ENCODE results near the gene PAMR1. TPM values are rescaled to one million over a fixed set of nuclear protein-coding genes. Genes with fewer than 3 reads are reported as not detected.
A peak's percentile ranks its signal among the peaks of the same experiment; 100 is the strongest.
"Not testable (repeated sequence)": the region's sequence is repeated elsewhere in the genome, so short reads cannot be mapped to it uniquely, and the experiment has no call there.

Gene PAMR1
- total and polyA plus RNA-seq, 5 experiments from 2014 or later, result not detected

GRCh38 chr11:35536470-35536869, 11.1 kb upstream of the PAMR1 start:
- POLR2A ChIA-PET, result no interaction called here
- H3K4me3 Mint-ChIP-seq, result no peak overlapping the region
- no peaks in the 10 kb centered on the region for H3K4me1 Mint-ChIP-seq
- no peak for DNase-seq
- no peaks in the 10 kb centered on the region for H3K36me3 Mint-ChIP-seq
- H3K9me3 Mint-ChIP-seq, result no peaks in the 10 kb centered on the region
- no peak for ATAC-seq
- peaks cover 6 to 36% (median 11%) of the 10 kb centered on the region in 5 donors for H3K27me3 Mint-ChIP-seq
- peak overlapping the region in 1 of 10 donors; percentile 56 for H3K27ac Mint-ChIP-seq

DNA sequence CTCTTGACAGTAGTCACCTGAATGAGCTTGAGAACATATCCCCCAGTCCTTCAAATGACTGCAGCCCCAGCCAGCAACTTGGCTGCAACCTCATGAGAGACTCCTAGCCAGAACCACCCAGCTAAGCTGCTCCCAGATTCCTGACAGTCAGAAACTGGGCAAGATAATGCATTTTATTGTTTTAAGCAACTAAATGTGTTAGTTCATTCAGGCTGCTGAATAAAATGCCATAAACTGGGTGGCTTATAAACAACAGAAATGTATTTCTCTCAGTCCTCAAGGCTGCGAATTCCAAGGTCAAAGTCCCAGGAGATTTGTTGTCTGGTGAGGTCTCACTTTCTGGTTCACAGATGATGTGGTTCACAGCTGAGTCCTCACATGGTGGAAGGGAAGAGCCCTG, 5.8 kb upstream of the PAMR1 start:
- DNase-seq (no peak), ATAC-seq (no peak)
- POLR2A ChIA-PET, result no interaction called here
- Mint-ChIP-seq H3K9me3 (peaks cover 0 to 2% (median 0%) of the 10 kb centered on the region in 9 donors), H3K36me3 (no peaks in the 10 kb centered on the region), H3K4me3 (no peak overlapping the region), H3K27me3 (peaks cover 22 to 48% (median 30%) of the 10 kb centered on the region in 5 donors), H3K4me1 (peaks cover 0 to 1% (median under 1%) of the 10 kb centered on the region in 4 donors), H3K27ac (no peak overlapping the region)

- Mint-ChIP-seq H3K9me3 (peaks cover 0 to 2% (median 0%) of the 10 kb centered on the region in 9 donors), H3K36me3 (no peaks in the 10 kb centered on the region), H3K27me3 (peaks cover 24 to 60% (median 36%) of the 10 kb centered on the region in 5 donors), H3K4me1 (peaks cover 0 to 9% (median 4%) of the 10 kb centered on the region in 4 donors), H3K27ac (no peak overlapping the region), H3K4me3 (no peak overlapping the region)
- DNase-seq (no peak), ATAC-seq (no peak)
- POLR2A ChIA-PET, result interaction anchor here (0.5 kb wide), 1 partner anchor 1134 kb away, joined by 3 read pairs; no protein-coding TSS in a partner anchor
Measured at GRCh38 chr11:35529971-35530495, 4.6 kb upstream of the PAMR1 start.

- Mint-ChIP-seq H3K27me3 (peaks cover 34 to 96% (median 62%) of the 10 kb centered on the region in 5 donors), H3K4me3 (peak overlapping the region in 5 of 10 donors; percentile 24 to 45 (median 30)), H3K36me3 (no peaks in the 10 kb centered on the region), H3K9me3 (peaks cover 0 to 2% (median 0%) of the 10 kb centered on the region in 9 donors), H3K4me1 (peaks cover 0 to 9% (median 5%) of the 10 kb centered on the region in 4 donors), H3K27ac (no peak overlapping the region)
- ATAC-seq (no peak), DNase-seq (no peak)
- POLR2A ChIA-PET, result no interaction called here
Measured at GRCh38 chr11:35526370-35526792, 965 bp upstream of the PAMR1 start.

DNA sequence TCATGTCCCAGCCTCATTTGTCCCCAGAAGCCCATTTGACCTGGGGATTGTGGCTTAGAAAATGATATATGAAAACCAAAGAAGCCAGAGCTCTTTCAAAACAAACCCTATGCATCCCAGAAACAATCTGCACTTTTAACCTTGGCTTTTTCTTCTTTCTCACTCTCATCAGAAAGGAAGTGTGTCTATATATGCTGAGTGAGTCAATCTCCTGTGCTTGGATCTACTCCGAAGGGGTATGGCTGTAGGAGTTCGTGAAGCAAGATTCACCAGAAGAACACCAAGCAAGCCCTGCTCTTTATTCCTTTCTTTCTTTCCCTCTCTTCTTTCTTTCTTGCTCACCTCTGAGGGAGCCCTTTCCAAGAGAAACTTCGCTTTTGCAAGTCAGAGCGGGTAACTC, 636 bp downstream of the PAMR1 start:
- DNase-seq (no peak), ATAC-seq (no peak)
- Mint-ChIP-seq H3K27ac (no peak overlapping the region), H3K4me3 (peak overlapping the region in 2 of 10 donors; percentile 48 to 57), H3K9me3 (peaks cover 0 to 2% (median 0%) of the 10 kb centered on the region in 9 donors), H3K4me1 (peaks cover 0 to 9% (median 5%) of the 10 kb centered on the region in 4 donors), H3K27me3 (peaks cover 38 to 91% (median 66%) of the 10 kb centered on the region in 5 donors), H3K36me3 (no peaks in the 10 kb centered on the region)
- POLR2A ChIA-PET, result no interaction called here

- DNase-seq (no peak), ATAC-seq (no peak)
- Mint-ChIP-seq H3K4me1 (peaks cover 0 to 9% (median 5%) of the 10 kb centered on the region in 4 donors), H3K9me3 (peaks cover 0 to 2% (median 0%) of the 10 kb centered on the region in 9 donors), H3K36me3 (no peaks in the 10 kb centered on the region), H3K27ac (no peak overlapping the region), H3K4me3 (no peak overlapping the region), H3K27me3 (peaks cover 36 to 91% (median 68%) of the 10 kb centered on the region in 5 donors)
- POLR2A ChIA-PET, result no interaction called here
Measured at GRCh38 chr11:35523861-35524260, 1.6 kb downstream of the PAMR1 start.

GRCh38 chr11:35523331-35523768, 2.1 kb downstream of the PAMR1 start:
- H3K36me3 Mint-ChIP-seq, result no peaks in the 10 kb centered on the region
- H3K4me1 Mint-ChIP-seq, result peaks cover 0 to 9% (median 5%) of the 10 kb centered on the region in 4 donors
- DNase-seq (no peak), ATAC-seq (no peak)
- POLR2A ChIA-PET, result no interaction called here
- peaks cover 36 to 91% (median 68%) of the 10 kb centered on the region in 5 donors for H3K27me3 Mint-ChIP-seq
- no peak overlapping the region for H3K27ac Mint-ChIP-seq
- H3K4me3 Mint-ChIP-seq, result no peak overlapping the region
- H3K9me3 Mint-ChIP-seq, result peaks cover 0 to 2% (median 0%) of the 10 kb centered on the region in 9 donors

GRCh38 chr11:35522091-35522490, 3.3 kb downstream of the PAMR1 start:
- H3K27ac Mint-ChIP-seq, H3K9me3 Mint-ChIP-seq, H3K36me3 Mint-ChIP-seq, ATAC-seq, DNase-seq, POLR2A ChIA-PET, H3K4me1 Mint-ChIP-seq, H3K4me3 Mint-ChIP-seq: not testable (repeated sequence)
- peaks cover 26 to 91% (median 59%) of the 10 kb centered on the region in 5 donors for H3K27me3 Mint-ChIP-seq

- Mint-ChIP-seq H3K36me3 (no peaks in the 10 kb centered on the region), H3K9me3 (no peaks in the 10 kb centered on the region), H3K27ac (no peak overlapping the region), H3K4me3 (no peak overlapping the region), H3K27me3 (peaks cover 23 to 91% (median 55%) of the 10 kb centered on the region in 5 donors), H3K4me1 (peaks cover 0 to 4% (median 1%) of the 10 kb centered on the region in 4 donors)
- DNase-seq (no peak), ATAC-seq (no peak)
- POLR2A ChIA-PET, result no interaction called here
Measured at GRCh38 chr11:35520376-35520775, 5.0 kb downstream of the PAMR1 start.

DNA sequence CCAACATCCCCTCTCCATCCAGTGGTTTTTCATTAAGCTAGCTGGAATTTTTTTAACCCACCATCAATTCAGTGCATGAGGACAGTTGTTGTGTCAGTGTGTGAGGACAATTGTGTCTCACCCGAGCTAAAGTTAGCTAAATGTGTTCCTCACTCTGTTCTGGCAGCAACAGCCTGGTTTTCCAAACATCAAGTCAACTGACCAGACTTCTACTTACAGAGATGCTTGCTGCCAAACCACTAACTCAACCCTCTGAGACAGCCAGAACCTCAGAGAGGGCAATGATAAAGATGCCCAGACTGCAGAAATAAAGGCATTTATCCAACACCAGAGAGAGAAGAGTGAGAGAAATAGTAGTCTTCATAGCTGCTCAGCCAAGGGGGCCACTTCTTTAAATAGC, 6.7 kb downstream of the PAMR1 start:
- Mint-ChIP-seq H3K9me3 (no peaks in the 10 kb centered on the region), H3K4me1 (no peaks in the 10 kb centered on the region), H3K27ac (no peak overlapping the region), H3K36me3 (no peaks in the 10 kb centered on the region), H3K27me3 (peaks cover 21 to 84% (median 51%) of the 10 kb centered on the region in 5 donors), H3K4me3 (no peak overlapping the region)
- POLR2A ChIA-PET, result no interaction called here
- DNase-seq (no peak), ATAC-seq (no peak)

DNA sequence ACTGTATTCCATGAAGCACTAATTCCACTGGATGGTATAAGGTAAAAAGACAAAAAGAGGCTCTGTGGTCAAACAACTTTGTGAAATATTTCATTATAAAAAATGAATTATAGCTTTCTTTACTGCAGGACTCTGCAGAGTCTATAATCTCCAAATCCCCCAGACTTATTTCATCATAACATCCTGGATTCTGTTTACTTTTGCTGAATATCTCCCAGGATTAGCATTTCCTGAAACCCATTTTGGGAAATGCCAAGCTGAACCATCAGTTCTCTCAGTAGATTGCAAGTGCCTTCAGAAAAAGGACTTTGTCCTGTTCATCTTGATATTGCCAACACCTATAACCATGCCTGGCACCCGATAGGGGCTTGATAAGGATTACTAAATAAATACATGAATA, 7.9 kb downstream of the PAMR1 start:
- no peaks in the 10 kb centered on the region for H3K36me3 Mint-ChIP-seq
- DNase-seq, result no peak
- H3K9me3 Mint-ChIP-seq, result no peaks in the 10 kb centered on the region
- no peak for ATAC-seq
- H3K27me3 Mint-ChIP-seq, result peaks cover 23 to 71% (median 41%) of the 10 kb centered on the region in 5 donors
- POLR2A ChIA-PET, result no interaction called here
- no peak overlapping the region for H3K4me3 Mint-ChIP-seq
- no peak overlapping the region for H3K27ac Mint-ChIP-seq
- H3K4me1 Mint-ChIP-seq, result no peaks in the 10 kb centered on the region

DNA sequence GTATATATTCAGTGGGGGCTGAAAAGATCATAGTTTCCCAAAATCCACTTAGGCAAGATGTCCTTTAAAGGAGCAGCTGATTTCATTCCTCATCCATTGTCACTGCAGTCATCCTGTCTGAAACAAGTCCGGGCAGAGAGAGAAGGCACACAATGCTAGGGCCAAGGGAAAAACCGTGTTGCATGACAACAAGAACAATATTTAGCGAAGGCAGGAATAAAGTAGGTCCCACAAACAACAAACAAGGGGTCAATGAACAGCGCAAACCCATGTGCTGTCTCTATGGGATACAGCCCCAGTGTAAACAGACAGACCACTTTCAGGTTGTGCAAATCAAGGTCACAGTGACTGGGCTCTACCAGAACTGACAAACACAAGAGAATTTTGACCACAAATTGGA, 9.0 kb downstream of the PAMR1 start:
- POLR2A ChIA-PET, result no interaction called here
- no peak for DNase-seq
- H3K4me1 Mint-ChIP-seq, result no peaks in the 10 kb centered on the region
- H3K36me3 Mint-ChIP-seq, result no peaks in the 10 kb centered on the region
- H3K4me3 Mint-ChIP-seq, result no peak overlapping the region
- ATAC-seq, result no peak
- peaks cover 21 to 71% (median 40%) of the 10 kb centered on the region in 5 donors for H3K27me3 Mint-ChIP-seq
- no peak overlapping the region for H3K27ac Mint-ChIP-seq
- H3K9me3 Mint-ChIP-seq, result no peaks in the 10 kb centered on the region

DNA sequence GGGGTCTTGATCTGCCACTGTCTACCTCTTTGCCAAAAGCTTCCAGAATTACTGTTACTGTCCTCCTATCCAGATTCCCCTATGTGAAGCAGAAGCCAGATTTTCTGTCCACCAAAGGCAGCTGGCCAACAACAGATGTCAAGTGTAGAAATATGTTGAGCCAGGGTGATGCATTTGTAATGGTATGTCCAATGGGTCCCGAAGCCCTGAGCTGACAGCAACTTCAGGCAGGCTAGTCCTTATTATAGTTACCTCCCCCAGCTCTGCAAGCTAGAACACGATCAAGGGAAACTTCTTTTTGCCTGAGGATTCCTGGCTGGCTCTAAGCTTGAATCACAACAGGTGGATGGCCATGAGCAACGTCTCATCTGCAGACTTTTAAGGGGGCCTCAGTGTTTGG, 10.2 kb downstream of the PAMR1 start:
- no peak overlapping the region for H3K27ac Mint-ChIP-seq
- POLR2A ChIA-PET, result no interaction called here
- ATAC-seq, result no peak
- H3K9me3 Mint-ChIP-seq, result peaks cover 0 to 2% (median 0%) of the 10 kb centered on the region in 9 donors
- H3K4me3 Mint-ChIP-seq, result no peak overlapping the region
- H3K36me3 Mint-ChIP-seq, result no peaks in the 10 kb centered on the region
- H3K4me1 Mint-ChIP-seq, result no peaks in the 10 kb centered on the region
- peaks cover 20 to 76% (median 45%) of the 10 kb centered on the region in 5 donors for H3K27me3 Mint-ChIP-seq
- no peak for DNase-seq

- POLR2A ChIA-PET, result no interaction called here
- no peak for ATAC-seq
- Mint-ChIP-seq H3K4me1 (no peaks in the 10 kb centered on the region), H3K27me3 (peaks cover 22 to 77% (median 44%) of the 10 kb centered on the region in 5 donors), H3K36me3 (no peaks in the 10 kb centered on the region), H3K9me3 (peaks cover 0 to 2% (median 0%) of the 10 kb centered on the region in 9 donors), H3K4me3 (no peak overlapping the region), H3K27ac (no peak overlapping the region)
- no peak for DNase-seq
Measured at GRCh38 chr11:35514481-35514880, 10.9 kb downstream of the PAMR1 start.
